Measurements from ENCODE around the gene LDB2.
A peak's percentile ranks its signal among the peaks of the same experiment; 100 is the strongest.

LDB2 gene

GRCh38 chr4:16758816-16759215 is 139.6 kb downstream of the LDB2 start:
- H3K4me3 ChIP-seq (ENCODE audit: low read depth, low read length), result no peak overlapping the region
- no peak for TF ChIP-seq CTCF (IDR thresholded peaks at IDR 0.05; ENCODE audit: low read depth, low read length)
- no peak for DNase-seq (ENCODE audit: low read depth, low spot score)
- in situ Hi-C loops (cut with HindIII; ENCODE audit: low sequenced_read_pairs), result no loop called here

- no peak overlapping the region for H3K4me3 ChIP-seq (ENCODE audit: low read depth, low read length)
- TF ChIP-seq CTCF (IDR thresholded peaks at IDR 0.05; ENCODE audit: low read depth, low read length), result no peak
- in situ Hi-C loops (cut with HindIII; ENCODE audit: low sequenced_read_pairs), result no loop called here
- DNase-seq (ENCODE audit: low read depth, low spot score), result no peak
Observed at GRCh38 chr4:16758255-16758654, 140.2 kb downstream of the LDB2 start.

- H3K4me3 ChIP-seq (ENCODE audit: low read depth, low read length), result no peak overlapping the region
- in situ Hi-C loops (cut with HindIII; ENCODE audit: low sequenced_read_pairs), result no loop called here
- no peak for TF ChIP-seq CTCF (IDR thresholded peaks at IDR 0.05; ENCODE audit: low read depth, low read length)
- no peak for DNase-seq (ENCODE audit: low read depth, low spot score)
Observed at GRCh38 chr4:16757080-16757521, 141.3 kb downstream of the LDB2 start.

GRCh38 chr4:16754104-16754503 is 144.3 kb downstream of the LDB2 start:
- no peak for DNase-seq (ENCODE audit: low read depth, low spot score)
- no peak overlapping the region for H3K4me3 ChIP-seq (ENCODE audit: low read depth, low read length)
- no peak for TF ChIP-seq CTCF (IDR thresholded peaks at IDR 0.05; ENCODE audit: low read depth, low read length)
- in situ Hi-C loops (cut with HindIII; ENCODE audit: low sequenced_read_pairs), result no loop called here

- peak; percentile 22 for DNase-seq (ENCODE audit: low read depth, low spot score)
- in situ Hi-C loops (cut with HindIII; ENCODE audit: low sequenced_read_pairs), result no loop called here
- TF ChIP-seq CTCF (IDR thresholded peaks at IDR 0.05; ENCODE audit: low read depth, low read length), result peak; percentile 38
- no peak overlapping the region for H3K4me3 ChIP-seq (ENCODE audit: low read depth, low read length)
Observed at GRCh38 chr4:16752150-16752549, 146.3 kb downstream of the LDB2 start.

GRCh38 chr4:16750882-16751642 is 147.4 kb downstream of the LDB2 start:
- in situ Hi-C loops (cut with HindIII; ENCODE audit: low sequenced_read_pairs), result no loop called here
- DNase-seq (ENCODE audit: low read depth, low spot score), result no peak

More at GRCh38 chr4:16750882-16751642, 147.4 kb downstream of the LDB2 start:
- no peak for TF ChIP-seq CTCF (IDR thresholded peaks at IDR 0.05; ENCODE audit: low read depth, low read length)
- H3K4me3 ChIP-seq (ENCODE audit: low read depth, low read length), result no peak overlapping the region
